Skeletal muscle cell (primary cell): ENCODE data around the gene ZBTB44.

ENCODE experiments used
- DNase-seq: peaks from one replicate; pipeline ENCODE4 v3.0.0-alpha.2; 2010; ENCODE audit warnings: low read depth
- H3K4me3 ChIP-seq: 2 replicates; pipeline ENCODE4 v1.5.1; 2011; ENCODE audit warnings: low read depth, mild to moderate bottlenecking, control low read depth, low read length, moderate library complexity

ZBTB44 gene

GRCh38 chr11:130183878-130184610 lies 130.7 kb downstream of the ZBTB44 start:
- no peak overlapping the region for H3K4me3 ChIP-seq

GRCh38 chr11:130181295-130182272 lies 133.1 kb downstream of the ZBTB44 start:
- H3K4me3 ChIP-seq = no peak overlapping the region
- peak; percentile 31 for DNase-seq

More at GRCh38 chr11:130183878-130184610, 130.7 kb downstream of the ZBTB44 start:
- DNase-seq = no peak

GRCh38 chr11:130180896-130181294 lies 133.8 kb downstream of the ZBTB44 start:
- no peak for DNase-seq
- no peak overlapping the region for H3K4me3 ChIP-seq

GRCh38 chr11:130180491-130180890 lies 134.2 kb downstream of the ZBTB44 start:
- no peak overlapping the region for H3K4me3 ChIP-seq
- DNase-seq = no peak

GRCh38 chr11:130179396-130180306 lies 135.1 kb downstream of the ZBTB44 start:
- H3K4me3 ChIP-seq = no peak overlapping the region
- DNase-seq = no peak

GRCh38 chr11:130178441-130179339 lies 136.0 kb downstream of the ZBTB44 start:
- DNase-seq = no peak

GRCh38 chr11:130177782-130178181 lies 136.9 kb downstream of the ZBTB44 start:
- DNase-seq = no peak
- no peak overlapping the region for H3K4me3 ChIP-seq

More at GRCh38 chr11:130178441-130179339, 136.0 kb downstream of the ZBTB44 start:
- H3K4me3 ChIP-seq = no peak overlapping the region
